Measurements from ENCODE around the gene PSMD6. TPM values are rescaled to one million over a fixed set of nuclear protein-coding genes. Genes with fewer than 3 reads are reported as not detected.
A peak's percentile ranks its signal among the peaks of the same experiment; 100 is the strongest.

Gene PSMD6
- polyA plus RNA-seq, 3 donors = 54.6 to 135 (median 101) TPM

- H3K27ac ChIP-seq (ENCODE audit: low read depth in 1 of 2, low read length in 2 of 2) = no peak overlapping the region
- no peaks in the 10 kb centered on the region for H3K79me2 ChIP-seq (ENCODE audit: insufficient read depth, low read length)
- H3K27me3 ChIP-seq (ENCODE audit: control insufficient read depth in 2 of 2, insufficient read depth in 2 of 2, low read length in 2 of 2) = no peaks in the 10 kb centered on the region
- DNase-seq = no peak
- H3K4me1 ChIP-seq (ENCODE audit: control insufficient read depth in 1 of 2, insufficient read depth in 2 of 2, low read length in 2 of 2) = peaks cover 5 to 8% of the 10 kb centered on the region in 2 donors
- TF ChIP-seq CTCF (IDR thresholded peaks at IDR 0.05) = no peak
- Mint-ChIP-seq H3K27ac (peak overlapping the region in 4 of 7 donors; percentile 2 to 22 (median 16)), H3K4me1 (peaks cover 9% of the 10 kb centered on the region), H3K27me3 (ENCODE audit: low read depth in 3 of 3) (peaks cover 0 to 1% (median 0%) of the 10 kb centered on the region in 3 donors), H3K36me3 (peaks cover 77 to 80% of the 10 kb centered on the region in 2 donors), H3K9me3 (no peaks in the 10 kb centered on the region), H3K4me3 (no peak overlapping the region)
- peaks cover 38% of the 10 kb centered on the region for H4K20me1 ChIP-seq (ENCODE audit: insufficient read depth, low read length)
- WGBS (ENCODE audit: insufficient coverage) = 93% methylated on average over 2 of the region's 10 CpGs
- no peak overlapping the region for H3K9ac ChIP-seq (ENCODE audit: insufficient read depth, low read length, poor library complexity, severe bottlenecking)
- no peak overlapping the region for H3K4me2 ChIP-seq (replicated peaks; ENCODE audit: extremely low read depth, low read length, poor library complexity, severe bottlenecking)
- H2AFZ ChIP-seq (ENCODE audit: insufficient read depth, low read depth, low read length, poor library complexity, severe bottlenecking) = no peak overlapping the region
- no peaks in the 10 kb centered on the region for H3K9me3 ChIP-seq (replicated peaks in 1 of 2; ENCODE audit: control insufficient read depth in 1 of 2, insufficient read depth in 1 of 2, low read length in 2 of 2)
- peaks cover 61 to 93% of the 10 kb centered on the region in 2 donors for H3K36me3 ChIP-seq (replicated peaks in 1 of 2; ENCODE audit: control insufficient read depth in 1 of 2, insufficient read depth in 2 of 2, low read length in 2 of 2)
- no peak overlapping the region for H3K4me3 ChIP-seq (replicated peaks in 1 of 3; ENCODE audit: low read depth in 2 of 3, low read length in 3 of 3)
- intact Hi-C loops (cut with micrococcal nuclease) = loop anchor here (5.0 to 10.0 kb wide), 2 partner anchors 37 to 134 kb away; partner anchors contain the start of genes ATXN7 (in 1 of the 2) and THOC7 (in 1 of the 2)
Observed at GRCh38 chr3:63998852-63999754, 24.2 kb downstream of the PSMD6 start.

DNA sequence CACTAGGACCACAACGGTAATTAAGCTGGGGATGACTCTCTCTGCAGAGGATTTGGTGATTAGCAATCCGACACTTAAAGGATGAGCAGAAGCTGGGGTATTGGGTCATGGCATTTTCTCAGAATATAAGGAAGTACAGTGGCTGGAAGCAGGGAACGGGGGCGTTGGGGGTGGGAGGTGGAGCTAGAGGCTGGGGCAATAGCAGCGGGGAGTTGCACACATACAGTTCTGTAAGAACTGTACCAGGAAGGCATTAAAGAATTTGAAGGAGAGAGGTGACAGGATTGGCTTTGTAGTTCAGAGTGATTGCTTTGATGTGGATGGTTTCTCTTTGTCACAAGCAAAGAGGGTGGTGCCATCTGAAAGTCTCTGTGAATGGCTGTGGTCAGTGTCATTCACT lies 28.2 kb downstream of the PSMD6 start:
- peak; percentile 14 to 37 (median 33) for DNase-seq
- intact Hi-C loops (cut with micrococcal nuclease) = loop anchor here (5.0 to 10.0 kb wide), 2 partner anchors 33 to 130 kb away; partner anchors contain the start of genes ATXN7 (in 1 of the 2) and THOC7 (in 1 of the 2)
- no peaks in the 10 kb centered on the region for H3K9me3 ChIP-seq (replicated peaks in 1 of 2; ENCODE audit: control insufficient read depth in 1 of 2, insufficient read depth in 1 of 2, low read length in 2 of 2)
- no peaks in the 10 kb centered on the region for H3K27me3 ChIP-seq (ENCODE audit: control insufficient read depth in 2 of 2, insufficient read depth in 2 of 2, low read length in 2 of 2)
- no peak for TF ChIP-seq CTCF (IDR thresholded peaks at IDR 0.05)
- WGBS (ENCODE audit: insufficient coverage) = 34% methylated on average over 5 of the region's 5 CpGs
- no peak overlapping the region for H2AFZ ChIP-seq (ENCODE audit: insufficient read depth, low read depth, low read length, poor library complexity, severe bottlenecking)
- H3K36me3 Mint-ChIP-seq = peaks cover 79 to 94% of the 10 kb centered on the region in 2 donors
- peaks cover 72 to 96% of the 10 kb centered on the region in 2 donors for H3K36me3 ChIP-seq (replicated peaks in 1 of 2; ENCODE audit: control insufficient read depth in 1 of 2, insufficient read depth in 2 of 2, low read length in 2 of 2)
- H3K27ac Mint-ChIP-seq = peak overlapping the region in 5 of 7 donors; percentile 17 to 81 (median 75)
- H3K9me3 Mint-ChIP-seq = no peaks in the 10 kb centered on the region
- H3K4me3 Mint-ChIP-seq = no peak overlapping the region
- H3K79me2 ChIP-seq (ENCODE audit: insufficient read depth, low read length) = no peaks in the 10 kb centered on the region
- H3K4me3 ChIP-seq (replicated peaks in 1 of 3; ENCODE audit: low read depth in 2 of 3, low read length in 3 of 3) = no peak overlapping the region
- peaks cover 32% of the 10 kb centered on the region for H4K20me1 ChIP-seq (ENCODE audit: insufficient read depth, low read length)
- H3K4me1 Mint-ChIP-seq = peaks cover 18% of the 10 kb centered on the region
- H3K4me2 ChIP-seq (replicated peaks; ENCODE audit: extremely low read depth, low read length, poor library complexity, severe bottlenecking) = no peak overlapping the region
- H3K4me1 ChIP-seq (ENCODE audit: control insufficient read depth in 1 of 2, insufficient read depth in 2 of 2, low read length in 2 of 2) = peaks cover 5 to 8% of the 10 kb centered on the region in 2 donors
- peak overlapping the region in 1 of 2 donors; percentile 63 for H3K27ac ChIP-seq (ENCODE audit: low read depth in 1 of 2, low read length in 2 of 2)
- H3K27me3 Mint-ChIP-seq (ENCODE audit: low read depth in 3 of 3) = peaks cover 0 to 1% (median 0%) of the 10 kb centered on the region in 3 donors
- no peak overlapping the region for H3K9ac ChIP-seq (ENCODE audit: insufficient read depth, low read length, poor library complexity, severe bottlenecking)

All from CD14-positive monocyte (primary cell).